Neural cell (in vitro differentiated cells): ENCODE measurements around the gene BPIFB1. TPM values are rescaled to one million over a fixed set of nuclear protein-coding genes. Genes with fewer than 3 reads are reported as not detected.

Experiments used
- H2AFZ ChIP-seq: fragments of 200-600, 300-800 bp; sonication (generic), shearing (Covaris generic); 2 replicates; pipeline ENCODE4 v1.6.0; 2014; ENCODE audit warnings: low read depth, mild to moderate bottlenecking, antibody characterized with exemption, low read length, moderate library complexity
- H3F3A ChIP-seq: fragments of 200-600 bp; shearing (Covaris generic); 2 replicates; pipeline ENCODE4 v1.6.1; 2016; ENCODE audit warnings: mild to moderate bottlenecking, moderate library complexity, mixed read lengths, antibody characterized with exemption, low read length; ENCODE audit not compliant: insufficient read depth, poor library complexity, severe bottlenecking
- H3K27ac ChIP-seq: fragments of 200-600, 300-800 bp; sonication (generic), shearing (Covaris generic); 2 replicates; pipeline ENCODE4 v1.5.1; 2014; ENCODE audit warnings: mild to moderate bottlenecking, low read length, moderate library complexity
- H3K27me3 ChIP-seq: fragments of 300-800, 200-600 bp; sonication (generic), shearing (Covaris generic); 2 replicates; pipeline ENCODE4 v1.6.0; 2014; ENCODE audit warnings: mild to moderate bottlenecking, low read depth, low read length, moderate library complexity; ENCODE audit not compliant: insufficient read depth
- H3K36me3 ChIP-seq: fragments of 300-800, 200-600 bp; sonication (generic), shearing (Covaris generic); 2 replicates; pipeline ENCODE4 v1.5.1; 2014; ENCODE audit warnings: mild to moderate bottlenecking, antibody characterized with exemption, low read length, moderate library complexity; ENCODE audit not compliant: insufficient read depth
- H3K4me2 ChIP-seq: fragments of 300-800, 200-600 bp; sonication (generic), shearing (Covaris generic); 2 replicates; pipeline ENCODE4 v1.6.0; 2014; ENCODE audit warnings: mild to moderate bottlenecking, low read length
- H3K4me3 ChIP-seq: fragments of 300-800, 200-600 bp; sonication (generic), shearing (Covaris generic); 2 replicates; pipeline ENCODE4 v1.5.1; 2014; ENCODE audit warnings: mild to moderate bottlenecking, low read length, moderate library complexity
- H3K79me2 ChIP-seq: fragments of 200-600 bp; shearing (Covaris generic); replicated peaks from 2 replicates; pipeline ENCODE4 v1.6.0; 2014; ENCODE audit warnings: mild to moderate bottlenecking, low read length, moderate library complexity; ENCODE audit not compliant: insufficient read depth
- H3K9ac ChIP-seq: fragments of 300-800, 200-600 bp; sonication (generic), shearing (Covaris generic); 2 replicates; pipeline ENCODE4 v1.6.1; 2016; ENCODE audit warnings: mild to moderate bottlenecking, low read length, mixed read lengths
- H3K9me2 ChIP-seq: fragments of 200-600 bp; shearing (Covaris generic); 2 replicates; pipeline ENCODE4 v1.6.1; 2016; ENCODE audit warnings: mild to moderate bottlenecking, low read length, mixed read lengths; ENCODE audit not compliant: insufficient read depth
- H3K9me3 ChIP-seq: fragments of 200-600, 300-800 bp; sonication (generic), shearing (Covaris generic); 2 replicates; pipeline ENCODE4 v1.6.1; 2016; ENCODE audit warnings: mild to moderate bottlenecking, mixed run types, low read length, moderate library complexity, mixed read lengths
- H4K20me1 ChIP-seq: fragments of 200-600 bp; shearing (Covaris generic); 2 replicates; pipeline ENCODE4 v1.6.1; 2016; ENCODE audit warnings: mild to moderate bottlenecking, mixed run types; ENCODE audit not compliant: insufficient read depth
- EP300 ChIP-seq: fragments of 450-650 bp; conservative IDR thresholded peaks from 2 replicates; pipeline ENCODE4 v1.6.1; 2014; ENCODE audit warnings: antibody characterized with exemption, mild to moderate bottlenecking, moderate library complexity; ENCODE audit not compliant: poor library complexity, severe bottlenecking
- EZH2 ChIP-seq: fragments of 200-600, 300-800 bp; shearing (Covaris generic), sonication (generic); IDR thresholded peaks from 2 replicates; pipeline ENCODE4 v1.6.1; 2014; ENCODE audit warnings: antibody characterized with exemption, low read length, borderline replicate concordance, mild to moderate bottlenecking; ENCODE audit not compliant: insufficient read depth, poor library complexity, severe bottlenecking
- MXI1 ChIP-seq: fragments of 450-650 bp; conservative IDR thresholded peaks from 2 replicates; pipeline ENCODE4 v1.6.1; 2014; ENCODE audit warnings: antibody characterized with exemption, mild to moderate bottlenecking; ENCODE audit not compliant: poor library complexity, severe bottlenecking
- POLR2AphosphoS5 ChIP-seq: IDR thresholded peaks from 2 replicates; pipeline ENCODE4 v1.6.1; 2012
- RAD21 ChIP-seq: fragments of 450-650 bp; conservative IDR thresholded peaks from 2 replicates; pipeline ENCODE4 v1.6.1; 2014; ENCODE audit warnings: antibody characterized with exemption, mild to moderate bottlenecking, moderate library complexity
- SMC3 ChIP-seq: fragments of 450-650 bp; conservative IDR thresholded peaks from 2 replicates; pipeline ENCODE4 v1.6.1; 2014; ENCODE audit warnings: antibody characterized with exemption, mild to moderate bottlenecking, moderate library complexity; ENCODE audit not compliant: poor library complexity
- TAF1 ChIP-seq: IDR thresholded peaks from 2 replicates; pipeline ENCODE4 v1.6.1; 2012; ENCODE audit warnings: low read depth
- polyA plus RNA-seq: library from polyadenylated mRNA; depleted of rRNA; stranded (reverse); fragments of >200 nt; gene quantifications from 2 replicates; pipeline ENCODE4 v1.2.3, GENCODE V29; 2014
- TF ChIP-seq, protein P1 (sequence below): IDR thresholded peaks from 2 replicates; pipeline ENCODE4 v1.6.1; 2012; ENCODE audit warnings: borderline replicate concordance
- TF ChIP-seq, protein P2 (sequence below): fragments of 450-650 bp; IDR thresholded peaks from 2 replicates; pipeline ENCODE4 v1.5.1; 2014; ENCODE audit warnings: antibody characterized with exemption, mild to moderate bottlenecking, moderate library complexity; ENCODE audit not compliant: poor library complexity, severe bottlenecking

BPIFB1 gene
- polyA plus RNA-seq, 1 donor from 2014 or later: not detected

DNA sequence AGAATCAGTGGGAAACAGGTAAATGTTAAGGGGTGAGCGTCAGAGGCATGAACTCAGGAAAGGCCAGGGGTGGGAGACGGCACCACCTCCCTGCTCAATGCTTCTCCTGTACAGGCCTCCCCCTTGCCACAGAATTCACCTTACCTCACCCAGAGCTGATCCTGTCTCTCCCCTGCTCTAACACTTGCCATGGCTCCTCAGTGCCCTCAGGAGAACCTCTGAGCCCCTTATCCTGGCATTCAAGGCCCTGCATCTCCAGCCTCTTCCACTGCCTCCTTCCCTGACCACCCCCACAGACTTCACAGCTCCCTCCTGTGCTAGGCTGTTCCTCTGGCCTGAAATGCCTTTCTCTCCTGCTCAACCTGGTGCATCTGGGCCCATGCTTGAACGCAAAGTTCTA, 33.9 kb downstream of the BPIFB1 start:
- Histone ChIP-seq H2AFZ (no peak overlapping the region), H3K27me3 (no peaks in the 10 kb centered on the region), H3K4me2 (no peak overlapping the region), H3K9me3 (no peaks in the 10 kb centered on the region), H3K9me2 (no peaks in the 10 kb centered on the region), H4K20me1 (no peaks in the 10 kb centered on the region), H3K9ac (no peak overlapping the region), H3K79me2 (no peaks in the 10 kb centered on the region), H3F3A (no peaks in the 10 kb centered on the region), H3K27ac (no peak overlapping the region), H3K36me3 (no peaks in the 10 kb centered on the region), H3K4me3 (no peak overlapping the region)
- TF ChIP-seq POLR2AphosphoS5 (no peak), EP300 (no peak), TAF1 (no peak), SMC3 (no peak), MXI1 (no peak), RAD21 (no peak), EZH2 (no peak)
- TF ChIP-seq, protein P1, sequence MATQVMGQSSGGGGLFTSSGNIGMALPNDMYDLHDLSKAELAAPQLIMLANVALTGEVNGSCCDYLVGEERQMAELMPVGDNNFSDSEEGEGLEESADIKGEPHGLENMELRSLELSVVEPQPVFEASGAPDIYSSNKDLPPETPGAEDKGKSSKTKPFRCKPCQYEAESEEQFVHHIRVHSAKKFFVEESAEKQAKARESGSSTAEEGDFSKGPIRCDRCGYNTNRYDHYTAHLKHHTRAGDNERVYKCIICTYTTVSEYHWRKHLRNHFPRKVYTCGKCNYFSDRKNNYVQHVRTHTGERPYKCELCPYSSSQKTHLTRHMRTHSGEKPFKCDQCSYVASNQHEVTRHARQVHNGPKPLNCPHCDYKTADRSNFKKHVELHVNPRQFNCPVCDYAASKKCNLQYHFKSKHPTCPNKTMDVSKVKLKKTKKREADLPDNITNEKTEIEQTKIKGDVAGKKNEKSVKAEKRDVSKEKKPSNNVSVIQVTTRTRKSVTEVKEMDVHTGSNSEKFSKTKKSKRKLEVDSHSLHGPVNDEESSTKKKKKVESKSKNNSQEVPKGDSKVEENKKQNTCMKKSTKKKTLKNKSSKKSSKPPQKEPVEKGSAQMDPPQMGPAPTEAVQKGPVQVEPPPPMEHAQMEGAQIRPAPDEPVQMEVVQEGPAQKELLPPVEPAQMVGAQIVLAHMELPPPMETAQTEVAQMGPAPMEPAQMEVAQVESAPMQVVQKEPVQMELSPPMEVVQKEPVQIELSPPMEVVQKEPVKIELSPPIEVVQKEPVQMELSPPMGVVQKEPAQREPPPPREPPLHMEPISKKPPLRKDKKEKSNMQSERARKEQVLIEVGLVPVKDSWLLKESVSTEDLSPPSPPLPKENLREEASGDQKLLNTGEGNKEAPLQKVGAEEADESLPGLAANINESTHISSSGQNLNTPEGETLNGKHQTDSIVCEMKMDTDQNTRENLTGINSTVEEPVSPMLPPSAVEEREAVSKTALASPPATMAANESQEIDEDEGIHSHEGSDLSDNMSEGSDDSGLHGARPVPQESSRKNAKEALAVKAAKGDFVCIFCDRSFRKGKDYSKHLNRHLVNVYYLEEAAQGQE: no peak
- TF ChIP-seq, protein P2, sequence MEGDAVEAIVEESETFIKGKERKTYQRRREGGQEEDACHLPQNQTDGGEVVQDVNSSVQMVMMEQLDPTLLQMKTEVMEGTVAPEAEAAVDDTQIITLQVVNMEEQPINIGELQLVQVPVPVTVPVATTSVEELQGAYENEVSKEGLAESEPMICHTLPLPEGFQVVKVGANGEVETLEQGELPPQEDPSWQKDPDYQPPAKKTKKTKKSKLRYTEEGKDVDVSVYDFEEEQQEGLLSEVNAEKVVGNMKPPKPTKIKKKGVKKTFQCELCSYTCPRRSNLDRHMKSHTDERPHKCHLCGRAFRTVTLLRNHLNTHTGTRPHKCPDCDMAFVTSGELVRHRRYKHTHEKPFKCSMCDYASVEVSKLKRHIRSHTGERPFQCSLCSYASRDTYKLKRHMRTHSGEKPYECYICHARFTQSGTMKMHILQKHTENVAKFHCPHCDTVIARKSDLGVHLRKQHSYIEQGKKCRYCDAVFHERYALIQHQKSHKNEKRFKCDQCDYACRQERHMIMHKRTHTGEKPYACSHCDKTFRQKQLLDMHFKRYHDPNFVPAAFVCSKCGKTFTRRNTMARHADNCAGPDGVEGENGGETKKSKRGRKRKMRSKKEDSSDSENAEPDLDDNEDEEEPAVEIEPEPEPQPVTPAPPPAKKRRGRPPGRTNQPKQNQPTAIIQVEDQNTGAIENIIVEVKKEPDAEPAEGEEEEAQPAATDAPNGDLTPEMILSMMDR: no peak

DNA sequence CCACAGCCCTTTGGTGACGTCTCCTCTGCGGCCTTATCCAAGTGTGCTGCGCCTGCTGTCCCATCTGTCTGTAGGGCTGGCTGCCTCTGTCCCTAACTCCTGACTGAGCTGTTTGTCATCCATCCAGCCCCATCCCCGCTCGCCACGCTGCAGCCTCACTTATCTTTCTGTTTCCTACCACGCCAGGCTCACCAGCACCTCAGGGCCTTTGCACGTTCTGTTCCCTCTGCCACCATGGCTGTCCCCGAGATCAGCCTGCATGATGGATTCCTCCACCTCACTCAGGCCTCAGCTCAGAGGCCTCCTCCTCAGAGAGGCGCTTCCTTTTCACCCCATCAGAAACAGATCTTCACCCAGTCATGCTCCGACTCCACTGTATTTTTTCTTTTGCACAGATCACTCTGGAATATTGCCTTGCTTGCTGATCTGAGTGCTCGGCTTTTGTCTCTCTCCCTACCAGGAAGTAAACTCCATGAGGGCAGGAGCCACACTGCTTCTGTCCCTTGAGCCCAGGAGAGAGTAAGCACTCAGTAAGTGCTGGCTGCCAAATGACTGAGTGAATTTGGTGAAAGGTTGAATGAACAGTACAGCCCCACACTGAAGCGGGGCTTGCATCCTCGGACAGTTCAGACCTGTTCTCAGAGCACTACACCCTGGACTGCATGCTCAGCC, 34.5 kb downstream of the BPIFB1 start:
- Histone ChIP-seq H3K27me3 (no peaks in the 10 kb centered on the region), H3K9me2 (no peaks in the 10 kb centered on the region), H3K27ac (no peak overlapping the region), H3K36me3 (no peaks in the 10 kb centered on the region), H3K4me2 (no peak overlapping the region), H3K4me3 (no peak overlapping the region), H4K20me1 (no peaks in the 10 kb centered on the region), H3K9ac (no peak overlapping the region), H3F3A (no peaks in the 10 kb centered on the region), H2AFZ (no peak overlapping the region), H3K79me2 (no peaks in the 10 kb centered on the region), H3K9me3 (no peaks in the 10 kb centered on the region)
- TF ChIP-seq MXI1 (no peak), TAF1 (no peak), SMC3 (no peak), EZH2 (no peak), POLR2AphosphoS5 (no peak), RAD21 (no peak), EP300 (no peak)
- TF ChIP-seq, protein P2: no peak
- TF ChIP-seq, protein P1: no peak
